H9 (cell line): ENCODE measurements around the gene EFCAB5. TPM values are rescaled to one million over a fixed set of nuclear protein-coding genes. Genes with fewer than 3 reads are reported as not detected.

ENCODE experiments used
- DNase-seq: peaks from one replicate; pipeline ENCODE4 v3.0.0-alpha.2; 2017
- H2AFZ ChIP-seq: one replicate; pipeline ENCODE4 v1.6.1; 2013; ENCODE audit warnings: mild to moderate bottlenecking, low read length, control low read depth, moderate library complexity
- H2AK5ac ChIP-seq: 2 replicates; pipeline ENCODE4 v1.6.1; 2013; ENCODE audit warnings: low read length, control low read depth, mixed read lengths; ENCODE audit not compliant: insufficient read length
- H2BK120ac ChIP-seq: one replicate; pipeline ENCODE4 v1.6.1; 2013; ENCODE audit warnings: low read depth, mild to moderate bottlenecking, low read length, control low read depth, inconsistent platforms; ENCODE audit not compliant: poor library complexity, severe bottlenecking
- H2BK12ac ChIP-seq: 2 replicates; pipeline ENCODE4 v1.6.1; 2013; ENCODE audit warnings: low read length, control low read depth, mixed read lengths, low read depth; ENCODE audit not compliant: insufficient read length
- H2BK15ac ChIP-seq: 2 replicates; pipeline ENCODE4 v1.6.1; 2013; ENCODE audit warnings: low read depth, low read length, control low read depth
- H2BK20ac ChIP-seq: one replicate; pipeline ENCODE4 v1.6.1; 2013; ENCODE audit warnings: low read depth, mild to moderate bottlenecking, low read length, control low read depth, inconsistent platforms; ENCODE audit not compliant: poor library complexity, severe bottlenecking
- H2BK5ac ChIP-seq: 2 replicates; pipeline ENCODE4 v1.6.1; 2013; ENCODE audit warnings: low read length, control low read depth, mixed read lengths; ENCODE audit not compliant: insufficient read length
- H3K14ac ChIP-seq: 2 replicates; pipeline ENCODE4 v1.6.1; 2013; ENCODE audit warnings: low read length, control low read depth; ENCODE audit not compliant: insufficient read depth
- H3K18ac ChIP-seq: 2 replicates; pipeline ENCODE4 v1.6.1; 2013; ENCODE audit warnings: low read depth, mild to moderate bottlenecking, mixed read lengths, low read length, control low read depth; ENCODE audit not compliant: insufficient read length
- H3K23ac ChIP-seq: 2 replicates; pipeline ENCODE4 v1.6.1; 2013; ENCODE audit warnings: low read length, control low read depth, mixed read lengths, low read depth; ENCODE audit not compliant: insufficient read length
- H3K23me2 ChIP-seq: 2 replicates; pipeline ENCODE4 v1.6.1; 2013; ENCODE audit warnings: low read depth, mild to moderate bottlenecking, mixed read lengths, low read length, control low read depth; ENCODE audit not compliant: insufficient read length, poor library complexity, severe bottlenecking
- H3K27ac ChIP-seq: 2 replicates; pipeline ENCODE4 v1.5.1; 2013; ENCODE audit warnings: low read length, control low read depth, mixed read lengths, low read depth; ENCODE audit not compliant: insufficient read length
- H3K27me3 ChIP-seq: 2 replicates; pipeline ENCODE4 v1.6.1; 2013; ENCODE audit warnings: low read length, control low read depth, inconsistent platforms; ENCODE audit not compliant: insufficient read depth
- H3K4ac ChIP-seq: 2 replicates; pipeline ENCODE4 v1.6.1; 2013; ENCODE audit warnings: low read depth, mild to moderate bottlenecking, control low read depth, inconsistent platforms, low read length, moderate library complexity
- H3K4me1 ChIP-seq: 2 replicates; pipeline ENCODE4 v1.6.1; 2013; ENCODE audit warnings: low read length, control low read depth, inconsistent platforms; ENCODE audit not compliant: insufficient read depth
- H3K4me2 ChIP-seq: 2 replicates; pipeline ENCODE4 v1.6.1; 2013; ENCODE audit warnings: low read length, control low read depth, mixed read lengths; ENCODE audit not compliant: insufficient read length, insufficient read depth
- H3K56ac ChIP-seq: 2 replicates; pipeline ENCODE4 v1.6.1; 2013; ENCODE audit warnings: low read depth, mild to moderate bottlenecking, mixed read lengths, low read length, control low read depth; ENCODE audit not compliant: insufficient read length
- H3K79me1 ChIP-seq: 2 replicates; pipeline ENCODE4 v1.6.1; 2013; ENCODE audit warnings: low read depth, mild to moderate bottlenecking, moderate library complexity, low read length, control low read depth, inconsistent platforms; ENCODE audit not compliant: insufficient read depth, poor library complexity, severe bottlenecking
- H3K79me2 ChIP-seq: 2 replicates; pipeline ENCODE4 v1.6.1; 2013; ENCODE audit warnings: low read length, control low read depth, inconsistent platforms; ENCODE audit not compliant: insufficient read depth
- H3K9ac ChIP-seq: 2 replicates; pipeline ENCODE4 v1.6.1; 2013; ENCODE audit warnings: low read length, control low read depth, mixed read lengths; ENCODE audit not compliant: insufficient read length; ENCODE audit errors: extremely low read depth
- H3K9me3 ChIP-seq: one replicate; pipeline ENCODE4 v1.6.1; 2013; ENCODE audit warnings: low read depth, low read length, inconsistent platforms; ENCODE audit not compliant: control insufficient read depth
- H3T11ph ChIP-seq: one replicate; pipeline ENCODE4 v1.6.1; 2013; ENCODE audit warnings: mild to moderate bottlenecking, low read length, control low read depth, inconsistent platforms
- H4K20me1 ChIP-seq: one replicate; pipeline ENCODE4 v1.6.1; 2013; ENCODE audit not compliant: control insufficient read depth, insufficient read length, insufficient read depth
- H4K5ac ChIP-seq: 2 replicates; pipeline ENCODE4 v1.6.1; 2013; ENCODE audit warnings: low read depth, mild to moderate bottlenecking, mixed read lengths, low read length, control low read depth; ENCODE audit not compliant: insufficient read length
- H4K8ac ChIP-seq: replicated peaks from 2 replicates; pipeline ENCODE4 v1.6.1; 2013; ENCODE audit warnings: low read length, control low read depth, mixed read lengths, low read depth; ENCODE audit not compliant: insufficient read length
- H4K91ac ChIP-seq: 2 replicates; pipeline ENCODE4 v1.6.1; 2013; ENCODE audit warnings: low read depth, mild to moderate bottlenecking, moderate library complexity, mixed read lengths, low read length, control low read depth; ENCODE audit not compliant: insufficient read length
- H3K27ac Mint-ChIP-seq, 3 experiments: 2 replicates in 2 of 3; 3 replicates in 1 of 3; pipeline ENCODE4 v1.8.0; 2020 to 2021; ENCODE audit warnings: mixed read lengths in 3 of 3, mild to moderate bottlenecking in 1 of 3, moderate library complexity in 1 of 3
- H3K27me3 Mint-ChIP-seq: 2 replicates; pipeline ENCODE4 v1.8.0; 2021; ENCODE audit warnings: low read depth, mild to moderate bottlenecking, moderate library complexity, mixed read lengths
- H3K36me3 Mint-ChIP-seq, 3 experiments: 2 replicates in 2 of 3; 3 replicates in 1 of 3; pipeline ENCODE4 v1.8.0; 2020 to 2021; ENCODE audit warnings: low read depth in 3 of 3, mixed read lengths in 3 of 3; ENCODE audit not compliant: insufficient read depth in 1 of 3
- H3K4me1 Mint-ChIP-seq, 2 experiments: 2 replicates each; pipeline ENCODE4 v1.8.0; 2020; ENCODE audit warnings: mixed read lengths in 2 of 2
- H3K4me3 Mint-ChIP-seq, 2 experiments: 2 replicates in 1 of 2; 3 replicates in 1 of 2; pipeline ENCODE4 v1.8.0; 2020 to 2021; ENCODE audit warnings: mild to moderate bottlenecking in 2 of 2, mixed read lengths in 2 of 2, moderate library complexity in 1 of 2
- H3K9me3 Mint-ChIP-seq, 2 experiments: 2 replicates in 1 of 2; 3 replicates in 1 of 2; pipeline ENCODE4 v1.8.0; 2020; ENCODE audit warnings: mild to moderate bottlenecking in 2 of 2, mixed read lengths in 2 of 2, moderate library complexity in 1 of 2
- CTCF ChIP-seq: fragments of 200-600 bp; sonication (generic); conservative IDR thresholded peaks from 3 replicates; pipeline ENCODE4 v1.8.0; 2021; ENCODE audit warnings: antibody characterized with exemption, mild to moderate bottlenecking
- WGBS: extraction: QIAGEN DNeasy Blood & Tissue Kit; methylation state at CpG from one replicate; pipeline ENCODE4 v1.1.7; 2013; ENCODE audit warnings: missing lambda C conversion rate, low lambda C conversion rate, mixed read lengths; ENCODE audit not compliant: insufficient read length; ENCODE audit errors: extremely low coverage; 5-methylcytosine and 5-hydroxymethylcytosine counted together
- total RNA-seq: library from RNA; stranded (reverse); gene quantifications from 2 replicates; pipeline ENCODE4 v1.2.1, GENCODE V29; 2021

EFCAB5 gene
- total RNA-seq, 1 experiment from 2014 or later: not detected

DNA sequence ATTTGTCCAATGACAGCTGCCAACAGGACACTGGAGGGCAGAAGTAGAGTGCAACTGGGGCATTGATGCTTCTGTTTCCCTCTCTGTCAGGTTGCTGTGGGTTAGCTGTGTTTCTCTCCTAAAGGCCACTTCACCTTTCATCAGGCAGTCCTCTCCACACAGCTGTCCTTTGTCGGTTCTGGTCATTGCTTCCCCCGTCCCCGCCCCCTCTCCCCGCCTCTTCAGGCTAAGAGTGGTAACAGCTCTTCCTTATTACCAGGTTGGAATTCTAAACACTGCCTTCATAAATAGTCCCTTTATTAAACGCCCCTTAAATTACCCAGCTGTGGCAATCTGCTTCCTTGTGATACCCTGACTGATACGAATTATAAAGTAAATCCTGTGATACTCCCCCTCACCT, 143.4 kb downstream of the EFCAB5 start:
- no peak overlapping the region for H3K9ac ChIP-seq
- no peaks in the 10 kb centered on the region for H3K27me3 ChIP-seq
- H2BK20ac ChIP-seq: no peak overlapping the region
- no peak overlapping the region for H3K18ac ChIP-seq
- H4K8ac ChIP-seq: no peak overlapping the region
- H4K91ac ChIP-seq: no peak overlapping the region
- H3K79me2 ChIP-seq: no peaks in the 10 kb centered on the region
- no peak overlapping the region for H3K56ac ChIP-seq
- H3K27ac Mint-ChIP-seq: no peak overlapping the region
- no peaks in the 10 kb centered on the region for H4K20me1 ChIP-seq
- H3K79me1 ChIP-seq: no peaks in the 10 kb centered on the region
- no peak overlapping the region for H3K4me3 Mint-ChIP-seq
- no peak for TF ChIP-seq CTCF
- no peak overlapping the region for H2BK12ac ChIP-seq
- no peak overlapping the region for H3K4ac ChIP-seq
- no peak overlapping the region for H2AK5ac ChIP-seq
- H3K23me2 ChIP-seq: no peaks in the 10 kb centered on the region
- H3K4me1 Mint-ChIP-seq: no peaks in the 10 kb centered on the region
- no peaks in the 10 kb centered on the region for H3K4me1 ChIP-seq
- H3K36me3 Mint-ChIP-seq: no peaks in the 10 kb centered on the region
- H2BK5ac ChIP-seq: no peak overlapping the region
- WGBS: no CpG with 5 or more reads among the region's 6 CpGs
- no peak overlapping the region for H3K4me2 ChIP-seq
- no peak overlapping the region for H2AFZ ChIP-seq
- DNase-seq: no peak
- peaks cover 0 to 3% of the 10 kb centered on the region in 2 experiments; a peak in 1 of 5 replicates for H3K9me3 Mint-ChIP-seq
- no peak overlapping the region for H3K14ac ChIP-seq
- H3K27ac ChIP-seq: no peak overlapping the region
- peaks cover 11% of the 10 kb centered on the region for H3K27me3 Mint-ChIP-seq
- no peak overlapping the region for H2BK15ac ChIP-seq
- H4K5ac ChIP-seq: no peak overlapping the region
- no peak overlapping the region for H3K23ac ChIP-seq
- H3K9me3 ChIP-seq: no peaks in the 10 kb centered on the region
- H3T11ph ChIP-seq: no peak overlapping the region
- H2BK120ac ChIP-seq: no peak overlapping the region
